HG02973 (cell line): Measurements from ENCODE around the gene MAP3K9.
"Not testable (repeated sequence)": the region's sequence is repeated elsewhere in the genome, so short reads cannot be mapped to it uniquely, and the experiment has no call there.

Experiments
- ATAC-seq: cut with Tn5 transposase; IDR thresholded peaks from one replicate; pipeline ENCODE4 v1.9.1; 2021; ENCODE audit warnings: moderate library complexity; ENCODE audit not compliant: unreplicated experiment

Gene MAP3K9

GRCh38 chr14:70809225-70810219 lies at the start of gene MAP3K9:
Gene MAP3K9, minus strand, starts transcription at chr14:70809513. Its CDS starts 342 bp downstream, at chr14:70809171.
- ATAC-seq: peak; percentile 81

- ATAC-seq: no peak
These were observed 49.3 kb upstream of the MAP3K9 start for GRCh38 chr14:70858641-70859040.

GRCh38 chr14:70857496-70857890 lies 48.2 kb upstream of the MAP3K9 start:
- no peak for ATAC-seq

- ATAC-seq: no peak
These were observed 47.7 kb upstream of the MAP3K9 start for GRCh38 chr14:70856851-70857495.

- no peak for ATAC-seq
These were observed 46.2 kb upstream of the MAP3K9 start for GRCh38 chr14:70855486-70855885.

GRCh38 chr14:70853658-70854057 lies 44.3 kb upstream of the MAP3K9 start:
- ATAC-seq: not testable (repeated sequence)

- no peak for ATAC-seq
These were observed 38.2 kb upstream of the MAP3K9 start for GRCh38 chr14:70847406-70848090.

GRCh38 chr14:70845601-70846000 lies 36.3 kb upstream of the MAP3K9 start:
- ATAC-seq: no peak

- ATAC-seq: no peak
These were observed 33.6 kb upstream of the MAP3K9 start for GRCh38 chr14:70842851-70843462.

- no peak for ATAC-seq
These were observed 28.8 kb upstream of the MAP3K9 start for GRCh38 chr14:70838076-70838475.

GRCh38 chr14:70836946-70837345 lies 27.6 kb upstream of the MAP3K9 start:
- ATAC-seq: no peak

- ATAC-seq: no peak
These were observed 24.6 kb upstream of the MAP3K9 start for GRCh38 chr14:70833884-70834283.

GRCh38 chr14:70832561-70833305 lies 23.4 kb upstream of the MAP3K9 start:
- ATAC-seq: no peak

GRCh38 chr14:70830998-70831781 lies 21.9 kb upstream of the MAP3K9 start:
- no peak for ATAC-seq

GRCh38 chr14:70828188-70828587 lies 18.9 kb upstream of the MAP3K9 start:
- no peak for ATAC-seq

GRCh38 chr14:70827752-70828151 lies 18.4 kb upstream of the MAP3K9 start:
- no peak for ATAC-seq

- no peak for ATAC-seq
These were observed 18.0 kb upstream of the MAP3K9 start for GRCh38 chr14:70827347-70827746.

GRCh38 chr14:70823281-70823680 lies 14.0 kb upstream of the MAP3K9 start:
- ATAC-seq: no peak

- no peak for ATAC-seq
These were observed 13.3 kb upstream of the MAP3K9 start for GRCh38 chr14:70822530-70823185.
